Mucosa of descending colon (tissue), 3 donors: ENCODE results near the gene INPP4B. TPM values are rescaled to one million over a fixed set of nuclear protein-coding genes. Genes with fewer than 3 reads are reported as not detected.

Source experiments
- ATAC-seq: fragments of 200-7000 bp; cut with Tn5 transposase; one replicate; pipeline ENCODE4 v1.9.1; 2020; ENCODE audit warnings: mild to moderate bottlenecking, moderate library complexity
- DNase-seq, 3 donors: peaks; one replicate each; pipeline ENCODE4 v3.0.0-alpha.2; 2020
- H3K36me3 ChIP-seq: fragments of 200-600 bp; one replicate; pipeline ENCODE4 v1.8.0; 2021; ENCODE audit warnings: low read depth, mild to moderate bottlenecking
- H3K4me1 ChIP-seq: fragments of 200-600 bp; one replicate; pipeline ENCODE4 v1.8.0; 2021; ENCODE audit warnings: low read depth, mild to moderate bottlenecking
- H3K4me3 ChIP-seq: fragments of 200-600 bp; one replicate; pipeline ENCODE4 v1.8.0; 2021; ENCODE audit warnings: mild to moderate bottlenecking
- H3K9me3 ChIP-seq: fragments of 200-600 bp; one replicate; pipeline ENCODE4 v1.8.0; 2021; ENCODE audit warnings: mild to moderate bottlenecking
- intact Hi-C, 2 donors: fragments of 100-400 bp; cut with DNase I in 1 of 2; cut with micrococcal nuclease in 1 of 2; formaldehyde crosslinking; loops; one replicate each; pipeline versions ENCODE4 v1.11.0 to v1.11.1; 2022; cut with DNase I, micrococcal nuclease
- total RNA-seq, 3 donors: library from RNA; stranded (reverse); fragmentation: NEBNext Ultra II Directional in 2 of 3; extraction: Animal tissue kit (Norgen Biotek cat#: 25700) in 2 of 3; gene quantifications; one replicate each; pipeline versions ENCODE4 v1.2.1 to v1.2.4, GENCODE V29; 2021 to 2023
- TF ChIP-seq, protein P1 (sequence below): fragments of 200-600 bp; IDR thresholded peaks from one replicate; pipeline ENCODE4 v1.8.0; 2022; ENCODE audit warnings: antibody characterized with exemption, mild to moderate bottlenecking
- donor health status: DM: no; HTN: no; CAD: no; lungs with moderate emphysema.
- donor health status: DM: no; HTN: no; CAD: no.
- donor health status: DM: no; HTN: yes; CAD: no.

The INPP4B gene
- total RNA-seq, 3 donors from 2014 or later, result 22.2 to 27.3 (median 24.1) TPM

DNA sequence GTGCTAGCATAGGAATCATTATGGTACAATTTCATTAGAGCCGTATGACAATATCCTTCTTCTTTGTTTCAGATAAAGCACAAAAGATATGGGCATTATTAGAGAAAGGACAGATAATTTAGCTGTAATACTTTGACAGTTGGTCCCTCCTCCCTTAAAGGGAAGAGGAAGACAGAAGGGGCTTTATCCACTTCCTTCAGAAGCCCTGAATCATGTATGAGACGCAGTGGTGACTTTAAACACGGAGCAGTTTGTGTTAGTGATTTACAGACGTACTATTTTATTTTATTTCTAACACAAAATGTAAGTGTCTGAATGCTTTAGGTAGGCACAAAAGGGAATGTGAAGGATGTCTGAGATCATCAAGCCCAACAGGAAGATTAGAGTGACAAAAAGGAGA lies 742.1 kb downstream of the INPP4B start:
- Histone ChIP-seq H3K9me3 (no peaks in the 10 kb centered on the region), H3K4me1 (no peaks in the 10 kb centered on the region), H3K36me3 (no peaks in the 10 kb centered on the region), H3K4me3 (no peak overlapping the region)
- ATAC-seq, result no peak
- no peak for DNase-seq
- TF ChIP-seq, protein P1, sequence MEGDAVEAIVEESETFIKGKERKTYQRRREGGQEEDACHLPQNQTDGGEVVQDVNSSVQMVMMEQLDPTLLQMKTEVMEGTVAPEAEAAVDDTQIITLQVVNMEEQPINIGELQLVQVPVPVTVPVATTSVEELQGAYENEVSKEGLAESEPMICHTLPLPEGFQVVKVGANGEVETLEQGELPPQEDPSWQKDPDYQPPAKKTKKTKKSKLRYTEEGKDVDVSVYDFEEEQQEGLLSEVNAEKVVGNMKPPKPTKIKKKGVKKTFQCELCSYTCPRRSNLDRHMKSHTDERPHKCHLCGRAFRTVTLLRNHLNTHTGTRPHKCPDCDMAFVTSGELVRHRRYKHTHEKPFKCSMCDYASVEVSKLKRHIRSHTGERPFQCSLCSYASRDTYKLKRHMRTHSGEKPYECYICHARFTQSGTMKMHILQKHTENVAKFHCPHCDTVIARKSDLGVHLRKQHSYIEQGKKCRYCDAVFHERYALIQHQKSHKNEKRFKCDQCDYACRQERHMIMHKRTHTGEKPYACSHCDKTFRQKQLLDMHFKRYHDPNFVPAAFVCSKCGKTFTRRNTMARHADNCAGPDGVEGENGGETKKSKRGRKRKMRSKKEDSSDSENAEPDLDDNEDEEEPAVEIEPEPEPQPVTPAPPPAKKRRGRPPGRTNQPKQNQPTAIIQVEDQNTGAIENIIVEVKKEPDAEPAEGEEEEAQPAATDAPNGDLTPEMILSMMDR, result no peak
- intact Hi-C loops, result no loop called here

DNA sequence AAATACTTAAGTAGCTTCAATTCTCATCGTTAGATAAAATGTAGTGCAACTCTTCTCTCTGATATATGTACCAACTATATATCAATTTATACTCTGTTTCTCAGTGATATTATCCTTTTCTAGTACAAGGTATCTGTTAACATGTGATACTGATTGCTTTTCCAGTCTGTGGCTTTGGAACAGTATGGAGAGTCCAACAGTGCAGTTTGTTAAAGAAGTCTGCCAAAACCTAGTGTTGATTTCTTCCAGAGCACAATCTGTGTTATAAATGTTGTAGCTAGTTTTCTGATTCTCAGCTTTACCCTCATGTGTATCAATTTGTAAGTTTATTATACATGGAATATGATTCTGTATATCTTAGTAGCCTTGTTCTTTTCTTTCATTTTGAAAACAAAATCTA lies 744.7 kb downstream of the INPP4B start:
- Histone ChIP-seq H3K36me3 (no peaks in the 10 kb centered on the region), H3K4me1 (no peaks in the 10 kb centered on the region), H3K9me3 (no peaks in the 10 kb centered on the region), H3K4me3 (no peak overlapping the region)
- no peak for ATAC-seq
- intact Hi-C loops, result no loop called here
- TF ChIP-seq, protein P1, result no peak
- DNase-seq, result no peak

DNA sequence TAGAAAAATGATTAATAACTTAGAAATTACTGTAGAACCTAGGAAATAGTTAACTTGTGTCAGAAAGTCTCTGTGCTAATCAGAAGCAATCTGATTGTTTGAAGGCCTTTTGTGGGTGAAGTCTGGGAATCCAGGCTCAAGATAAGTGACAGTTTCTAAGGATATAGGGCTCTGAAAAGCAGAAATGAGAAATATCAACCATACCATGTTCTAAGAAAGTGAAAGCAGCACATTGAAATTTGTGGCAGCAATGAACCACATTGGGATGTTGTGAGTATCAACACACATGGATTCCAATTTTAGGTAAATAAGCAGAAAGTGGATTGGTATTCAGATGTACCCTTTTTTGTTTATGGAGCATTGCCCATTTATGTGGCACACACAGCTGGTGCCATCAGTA lies 745.2 kb downstream of the INPP4B start:
- TF ChIP-seq, protein P1, result no peak
- no peak for DNase-seq
- no peaks in the 10 kb centered on the region for H3K36me3 ChIP-seq
- intact Hi-C loops, result no loop called here
- no peaks in the 10 kb centered on the region for H3K9me3 ChIP-seq
- H3K4me1 ChIP-seq, result no peaks in the 10 kb centered on the region
- ATAC-seq, result no peak
- H3K4me3 ChIP-seq, result no peak overlapping the region

DNA sequence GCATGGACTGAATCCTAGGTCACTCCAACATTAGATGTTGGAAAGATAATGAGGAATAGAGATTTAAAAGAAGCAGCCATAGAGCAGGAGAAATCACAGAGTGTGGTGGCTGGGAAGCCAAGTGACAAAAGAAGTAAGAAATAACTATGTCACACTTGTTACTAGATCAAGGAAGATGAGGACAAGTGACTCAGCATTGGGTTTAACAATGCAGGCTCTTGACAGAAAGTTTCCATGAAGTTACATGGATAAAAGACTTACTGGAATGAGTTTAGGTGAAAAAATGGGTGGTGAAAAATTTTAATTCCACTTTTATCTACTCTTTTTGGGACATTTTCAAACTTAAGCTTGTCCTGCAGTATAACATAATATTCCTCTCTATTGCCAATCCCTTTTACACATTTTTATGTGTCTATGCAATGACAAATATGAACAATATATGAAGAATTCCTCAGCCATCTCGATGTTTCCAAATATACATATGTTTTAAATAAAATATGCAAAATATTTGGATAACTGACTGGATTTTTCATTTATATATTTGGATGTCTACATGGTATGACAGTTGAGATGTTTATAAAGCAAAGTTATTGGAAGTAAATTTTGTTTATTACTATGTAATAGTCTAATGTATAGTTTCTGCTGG lies 747.1 kb downstream of the INPP4B start:
- DNase-seq, result no peak
- Histone ChIP-seq H3K4me1 (no peaks in the 10 kb centered on the region), H3K36me3 (no peaks in the 10 kb centered on the region), H3K9me3 (no peaks in the 10 kb centered on the region), H3K4me3 (no peak overlapping the region)
- intact Hi-C loops, result no loop called here
- TF ChIP-seq, protein P1, result no peak
- ATAC-seq, result no peak

DNA sequence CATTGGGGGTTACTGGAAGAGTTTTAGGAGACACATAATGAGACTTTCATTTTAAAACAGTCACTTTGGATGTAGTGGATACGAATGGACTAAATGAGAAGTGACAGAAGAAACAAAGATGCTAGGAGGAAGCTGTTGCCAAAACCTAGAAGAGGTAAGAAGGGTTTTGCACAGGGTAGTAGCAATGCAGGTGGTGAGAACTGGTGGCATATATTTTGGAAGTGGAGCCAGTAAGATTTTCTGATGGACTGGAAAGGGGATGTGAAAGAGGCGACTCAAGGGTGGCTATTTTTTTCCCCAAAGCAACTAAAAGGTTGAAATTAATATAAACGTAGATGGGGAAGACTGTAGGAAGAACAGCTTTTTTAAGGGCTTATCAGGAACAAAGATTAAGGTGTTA lies 747.7 kb downstream of the INPP4B start:
- TF ChIP-seq, protein P1, result no peak
- intact Hi-C loops, result no loop called here

DNA sequence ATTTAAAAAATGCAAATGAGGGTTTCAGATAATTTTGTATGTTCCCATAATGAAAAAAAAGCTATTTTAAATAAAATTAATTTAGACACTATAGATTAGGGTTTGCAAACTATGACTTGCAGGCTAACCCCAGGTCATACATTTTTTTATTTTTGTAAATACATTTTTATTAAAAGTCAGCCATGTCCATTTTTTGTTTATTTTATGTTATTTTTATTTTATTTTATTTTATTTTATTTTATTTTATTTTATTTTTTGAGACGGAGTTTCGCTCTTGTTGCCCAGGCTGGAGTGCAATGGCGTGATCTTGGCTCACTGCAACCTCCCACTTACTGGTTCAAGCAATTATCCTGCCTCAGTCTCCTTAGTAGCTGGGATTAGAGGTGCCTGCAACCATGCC lies 749.1 kb downstream of the INPP4B start:
- no peak for ATAC-seq
- no peaks in the 10 kb centered on the region for H3K4me1 ChIP-seq
- intact Hi-C loops, result no loop called here
- H3K36me3 ChIP-seq, result no peaks in the 10 kb centered on the region
- TF ChIP-seq, protein P1, result no peak
- H3K9me3 ChIP-seq, result no peaks in the 10 kb centered on the region
- H3K4me3 ChIP-seq, result no peak overlapping the region
- DNase-seq, result no peak

More for the DNA sequence above, 747.7 kb downstream of the INPP4B start:
- no peak overlapping the region for H3K4me3 ChIP-seq
- H3K4me1 ChIP-seq, result no peaks in the 10 kb centered on the region
- H3K9me3 ChIP-seq, result no peaks in the 10 kb centered on the region
- no peaks in the 10 kb centered on the region for H3K36me3 ChIP-seq
- DNase-seq (no peak), ATAC-seq (no peak)
